ENCODE results near the gene NUP62CL. TPM values are rescaled to one million over a fixed set of nuclear protein-coding genes. Genes with fewer than 3 reads are reported as not detected.

NUP62CL gene
- polyA plus RNA-seq, 2 of the 4 experiments (the other 2 are of a cell fraction) = 15.8 to 37.6 TPM

- ATAC-seq (no peak), FAIRE-seq (no peak), DNase-seq (ENCODE audit: low read depth in 1 of 2, low spot score in 1 of 2) (no peak)
- WGBS (ENCODE audit: missing lambda C conversion rate) = 81% methylated on average over 1 of the region's 1 CpG
- H3K9me3 ChIP-seq = no peaks in the 10 kb centered on the region
- TF ChIP-seq EP300 (IDR thresholded peaks at IDR 0.05) = no peak
- TF ChIP-seq NR3C1 (IDR thresholded peaks at IDR 0.05) = no peak
- POLR2A ChIA-PET = no interaction called here
- H3K4me1 ChIP-seq = no peaks in the 10 kb centered on the region
- CTCF ChIA-PET = interaction anchor here (1.4 kb wide), 1 partner anchor 122 kb away, joined by 3 read pairs; no protein-coding TSS in a partner anchor
- H3K27ac ChIP-seq = no peak overlapping the region
- no peak overlapping the region for H3K4me3 ChIP-seq
- no peak overlapping the region for H3K4me2 ChIP-seq
These were observed 7.2 kb upstream of the NUP62CL start for GRCh38 chrX:107213477-107213876.

GRCh38 chrX:107207943-107208342 is 1.7 kb upstream of the NUP62CL start:
- CTCF ChIA-PET = interaction anchor here (0.6 kb wide), 1 partner anchor 512 kb away, joined by 6 read pairs; no protein-coding TSS in a partner anchor
- Histone ChIP-seq H3K4me1 (no peaks in the 10 kb centered on the region), H3K4me2 (no peak overlapping the region), H3K4me3 (no peak overlapping the region), H3K9me3 (no peaks in the 10 kb centered on the region), H3K27ac (no peak overlapping the region)
- peak; percentile 89 for TF ChIP-seq MAFK (IDR thresholded peaks at IDR 0.05; ENCODE audit: partially characterized antibody)
- TF ChIP-seq NPAS2 (CRISPR knock-in tag; IDR thresholded peaks at IDR 0.05; ENCODE audit: borderline replicate concordance) = no peak
- POLR2A ChIA-PET = no interaction called here
- DNase-seq (ENCODE audit: low read depth in 1 of 2, low spot score in 1 of 2) (no peak), FAIRE-seq (no peak), ATAC-seq (no peak)
- WGBS (ENCODE audit: missing lambda C conversion rate) = 88% methylated on average over 9 of the region's 9 CpGs

GRCh38 chrX:107207089-107207488 is 856 bp upstream of the NUP62CL start:
- no peaks in the 10 kb centered on the region for H3K9me3 ChIP-seq
- H3K27ac ChIP-seq = no peak overlapping the region
- no peak for DNase-seq (ENCODE audit: low read depth in 1 of 2, low spot score in 1 of 2)
- no peaks in the 10 kb centered on the region for H3K4me1 ChIP-seq
- ChIA-PET CTCF (no interaction called here), POLR2A (no interaction called here)
- TF ChIP-seq CHD4 (IDR thresholded peaks at IDR 0.05; ENCODE audit: borderline replicate concordance) = no peak
- TF ChIP-seq BCL3 (IDR thresholded peaks at IDR 0.05) = no peak
- TF ChIP-seq ESRRA (IDR thresholded peaks at IDR 0.05; ENCODE audit: borderline replicate concordance, low read length) = no peak
- no peak for TF ChIP-seq ZSCAN20 (CRISPR knock-in tag; IDR thresholded peaks at IDR 0.05)
- no peak for TF ChIP-seq NPAS2 (CRISPR knock-in tag; IDR thresholded peaks at IDR 0.05; ENCODE audit: borderline replicate concordance)
- TF ChIP-seq CTCF (IDR thresholded peaks at IDR 0.05) = no peak
- TF ChIP-seq NFE2L2 (conservative IDR thresholded peaks at IDR 0.05; ENCODE audit: low read length) = no peak
- TF ChIP-seq ZNF302 (CRISPR knock-in tag; IDR thresholded peaks at IDR 0.05) = no peak
- no peak for TF ChIP-seq RAD21 (conservative IDR thresholded peaks at IDR 0.05 in 1 of 2, IDR thresholded peaks at IDR 0.05 in 1 of 2)
- no peak for TF ChIP-seq POLR2AphosphoS2 (conservative IDR thresholded peaks at IDR 0.05; ENCODE audit: low read length)
- TF ChIP-seq HMGXB4 (CRISPR knock-in tag; IDR thresholded peaks at IDR 0.05; ENCODE audit: borderline replicate concordance) = no peak
- TF ChIP-seq SREBF2 (IDR thresholded peaks at IDR 0.05) = no peak
- TF ChIP-seq HOXB5 (CRISPR knock-in tag; IDR thresholded peaks at IDR 0.05) = no peak
- TF ChIP-seq MAX (IDR thresholded peaks at IDR 0.05) = no peak
- no peak overlapping the region for H3K4me3 ChIP-seq
- FAIRE-seq = no peak
- ATAC-seq = no peak
- 81% methylated on average over 7 of the region's 7 CpGs for WGBS (ENCODE audit: missing lambda C conversion rate)
- no peak overlapping the region for H3K4me2 ChIP-seq
